Limb (tissue), 2 donors: ENCODE measurements around the gene OR2AT4.
"Not testable (repeated sequence)": the region's sequence is repeated elsewhere in the genome, so short reads cannot be mapped to it uniquely, and the experiment has no call there.

Experiments used
- DNase-seq, 2 donors: peaks; one replicate each; pipeline ENCODE4 v3.0.0-alpha.2; 2016; ENCODE audit errors: extremely low spot score in 2 of 2

The OR2AT4 gene

GRCh38 chr11:75068993-75069392, 27.7 kb downstream of the OR2AT4 start:
- no peak for DNase-seq

- no peak for DNase-seq
Observed at GRCh38 chr11:75068559-75068958, 28.1 kb downstream of the OR2AT4 start.

- DNase-seq = no peak
Observed at GRCh38 chr11:75066061-75066460, 30.6 kb downstream of the OR2AT4 start.

GRCh38 chr11:75063741-75064314, 32.8 kb downstream of the OR2AT4 start:
- no peak for DNase-seq

- DNase-seq = no peak
Observed at GRCh38 chr11:75059299-75059698, 37.4 kb downstream of the OR2AT4 start.

- DNase-seq = no peak
Observed at GRCh38 chr11:75056814-75057213, 39.9 kb downstream of the OR2AT4 start.

GRCh38 chr11:75055511-75055910, 41.2 kb downstream of the OR2AT4 start:
- no peak for DNase-seq

- no peak for DNase-seq
Observed at GRCh38 chr11:75052457-75052856, 44.2 kb downstream of the OR2AT4 start.

- no peak for DNase-seq
Observed at GRCh38 chr11:75051043-75051442, 45.6 kb downstream of the OR2AT4 start.

GRCh38 chr11:75050516-75050915, 46.2 kb downstream of the OR2AT4 start:
- no peak for DNase-seq

- DNase-seq = not testable (repeated sequence)
Observed at GRCh38 chr11:75049501-75050266, 47.0 kb downstream of the OR2AT4 start.

GRCh38 chr11:75047191-75047590, 49.5 kb downstream of the OR2AT4 start:
- no peak for DNase-seq

- DNase-seq = not testable (repeated sequence)
Observed at GRCh38 chr11:75046668-75047067, 50.0 kb downstream of the OR2AT4 start.

GRCh38 chr11:75044381-75045170, 52.1 kb downstream of the OR2AT4 start:
- not testable (repeated sequence) for DNase-seq

GRCh38 chr11:75041821-75042220, 54.9 kb downstream of the OR2AT4 start:
- not testable (repeated sequence) for DNase-seq

GRCh38 chr11:75041263-75041662, 55.4 kb downstream of the OR2AT4 start:
- no peak for DNase-seq

- DNase-seq = no peak
Observed at GRCh38 chr11:75040167-75040770, 56.4 kb downstream of the OR2AT4 start.

- no peak for DNase-seq
Observed at GRCh38 chr11:75035911-75036565, 60.6 kb downstream of the OR2AT4 start.

- no peak for DNase-seq
Observed at GRCh38 chr11:75035256-75035655, 61.4 kb downstream of the OR2AT4 start.

GRCh38 chr11:75033916-75034315, 62.8 kb downstream of the OR2AT4 start:
- DNase-seq = no peak

- no peak for DNase-seq
Observed at GRCh38 chr11:75032550-75032935, 64.1 kb downstream of the OR2AT4 start.
